Measurements from ENCODE around the gene RASGRP4. TPM values are rescaled to one million over a fixed set of nuclear protein-coding genes. Genes with fewer than 3 reads are reported as not detected.

Gene RASGRP4
- total and polyA plus RNA-seq, 10 of the 15 experiments (the other 5 are each of a cell fraction or from before 2014, with no cell fraction given), result 0.24 to 7.4 (median 3.3) TPM

DNA sequence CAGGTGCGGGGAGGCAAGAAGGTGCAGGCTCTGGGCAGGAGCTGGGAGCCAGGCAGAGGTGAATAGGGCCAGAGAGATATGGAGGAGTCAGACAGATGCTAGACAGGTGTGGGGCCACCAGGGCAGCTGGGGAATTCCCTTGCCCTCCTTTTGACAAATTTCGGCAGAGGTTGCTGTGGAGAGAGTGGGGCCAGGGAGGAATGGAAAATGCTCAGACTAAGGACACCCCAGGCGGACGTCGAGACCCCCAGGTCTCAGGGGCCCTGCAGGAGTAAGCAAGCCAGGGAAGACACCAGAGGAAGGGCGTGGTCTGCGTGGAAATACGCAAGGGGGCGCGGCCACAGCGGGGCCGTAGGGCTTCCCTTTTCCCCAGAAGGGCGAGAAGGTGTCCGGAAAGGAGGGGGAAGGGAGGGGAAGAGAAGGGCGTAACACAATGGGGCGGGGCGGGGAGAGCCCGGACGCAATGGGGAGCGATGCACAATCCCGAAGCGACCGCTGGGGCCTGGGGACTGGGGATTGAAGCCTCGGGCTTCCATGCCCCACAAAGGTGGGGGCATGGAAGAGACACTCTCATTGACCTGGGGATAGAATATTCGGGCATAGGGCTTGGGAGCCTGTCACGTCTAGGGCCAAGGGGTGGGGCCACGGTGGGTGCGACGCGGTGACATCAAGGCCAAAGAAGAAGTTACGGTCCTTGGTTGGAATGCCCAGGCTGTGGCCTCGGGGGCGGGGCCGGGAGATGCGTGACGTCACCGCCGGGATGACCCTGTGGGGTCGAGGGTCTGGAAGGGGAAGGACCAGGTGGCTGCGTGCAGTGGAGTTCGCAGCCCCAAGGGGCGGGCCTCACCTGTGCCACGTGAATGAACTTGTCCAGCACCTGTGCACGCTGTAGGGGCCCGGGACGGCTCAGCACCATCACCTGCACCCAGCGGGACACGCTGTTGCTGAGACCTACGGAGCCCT lies 8.2 kb downstream of the RASGRP4 start:
- no peaks in the 10 kb centered on the region; a peak in 1 of 4 replicates for H3K27me3 ChIP-seq (replicated peaks in 1 of 2; ENCODE audit: control insufficient read depth in 2 of 2, insufficient read depth in 2 of 2, low read length in 1 of 2)
- intact Hi-C loops (cut with micrococcal nuclease; ENCODE audit: unreplicated experiment), result no loop called here
- peak; percentile 38 for FAIRE-seq

More for the DNA sequence above, 8.2 kb downstream of the RASGRP4 start:
- BruUV-seq (replicated peaks), result no TSS peak
- no peaks in the 10 kb centered on the region for H4K20me1 ChIP-seq (ENCODE audit: control insufficient read depth, insufficient read depth)
- H3K9ac ChIP-seq (ENCODE audit: control insufficient read depth, insufficient read depth, low read length), result no peak overlapping the region
- TF ChIP-seq HDAC2 (IDR thresholded peaks at IDR 0.05), result no peak
- TF ChIP-seq, protein P1, sequence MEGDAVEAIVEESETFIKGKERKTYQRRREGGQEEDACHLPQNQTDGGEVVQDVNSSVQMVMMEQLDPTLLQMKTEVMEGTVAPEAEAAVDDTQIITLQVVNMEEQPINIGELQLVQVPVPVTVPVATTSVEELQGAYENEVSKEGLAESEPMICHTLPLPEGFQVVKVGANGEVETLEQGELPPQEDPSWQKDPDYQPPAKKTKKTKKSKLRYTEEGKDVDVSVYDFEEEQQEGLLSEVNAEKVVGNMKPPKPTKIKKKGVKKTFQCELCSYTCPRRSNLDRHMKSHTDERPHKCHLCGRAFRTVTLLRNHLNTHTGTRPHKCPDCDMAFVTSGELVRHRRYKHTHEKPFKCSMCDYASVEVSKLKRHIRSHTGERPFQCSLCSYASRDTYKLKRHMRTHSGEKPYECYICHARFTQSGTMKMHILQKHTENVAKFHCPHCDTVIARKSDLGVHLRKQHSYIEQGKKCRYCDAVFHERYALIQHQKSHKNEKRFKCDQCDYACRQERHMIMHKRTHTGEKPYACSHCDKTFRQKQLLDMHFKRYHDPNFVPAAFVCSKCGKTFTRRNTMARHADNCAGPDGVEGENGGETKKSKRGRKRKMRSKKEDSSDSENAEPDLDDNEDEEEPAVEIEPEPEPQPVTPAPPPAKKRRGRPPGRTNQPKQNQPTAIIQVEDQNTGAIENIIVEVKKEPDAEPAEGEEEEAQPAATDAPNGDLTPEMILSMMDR (IDR thresholded peaks at IDR 0.05 in 2 of 3, conservative IDR thresholded peaks at IDR 0.05 in 1 of 3; ENCODE audit: control insufficient read depth in 2 of 3, extremely low read depth in 1 of 3, insufficient read depth in 1 of 3, low read depth in 3 of 3, low read length in 3 of 3), result peak in 1 of 3 experiments; percentile 1; a peak in 1 of 6 replicates
- TF ChIP-seq SPI1 (IDR thresholded peaks at IDR 0.05; ENCODE audit: borderline replicate concordance, insufficient read depth, low read depth, low read length), result peak; percentile 44; the same call in 1 of the 2 replicates
- TF ChIP-seq BHLHE40 (IDR thresholded peaks at IDR 0.05; ENCODE audit: borderline replicate concordance in 1 of 2, low read depth in 2 of 2, low read length in 1 of 2), result 0 out of 4 replicates have a peak, but pooled peaks of 1 of the 2 experiments have one; percentile 6
- peak; percentile 25 for TF ChIP-seq SKIL (IDR thresholded peaks at IDR 0.05; ENCODE audit: low read depth, poor library complexity, severe bottlenecking)
- no peak; the same call in 1 of the 2 replicates for TF ChIP-seq ATF7 (IDR thresholded peaks at IDR 0.05; ENCODE audit: low read depth)
- TF ChIP-seq TCF12 (IDR thresholded peaks at IDR 0.05; ENCODE audit: low read depth, low read length), result 0 out of 2 replicates have a peak, but pooled peaks have one; percentile 27
- TF ChIP-seq IKZF1 (conservative IDR thresholded peaks at IDR 0.05), result peak; percentile 26; the same call in 1 of the 2 replicates
- TF ChIP-seq CREM (IDR thresholded peaks at IDR 0.05; ENCODE audit: low read depth), result peak; percentile 59; the same call in 1 of the 2 replicates
- no peak for TF ChIP-seq HDGF (IDR thresholded peaks at IDR 0.05)
- TF ChIP-seq IKZF2 (IDR thresholded peaks at IDR 0.05), result peak; percentile 31 to 36; a peak in 2 of 4 replicates
- TF ChIP-seq PAX5 (IDR thresholded peaks at IDR 0.05; ENCODE audit: borderline replicate concordance, low read depth, low read length), result 0 out of 2 replicates have a peak, but pooled peaks have one; percentile 5
- no peak for TF ChIP-seq TARDBP (IDR thresholded peaks at IDR 0.05; ENCODE audit: borderline replicate concordance)
- no peaks in the 10 kb centered on the region for H3K36me3 ChIP-seq (ENCODE audit: control insufficient read depth in 2 of 2, insufficient read depth in 2 of 2, low read length in 1 of 2)
- H3K4me2 ChIP-seq (ENCODE audit: control insufficient read depth, insufficient read depth), result peak overlapping the region; percentile 68
- peaks cover 7% of the 10 kb centered on the region for H3K4me1 ChIP-seq (ENCODE audit: control insufficient read depth, insufficient read depth, low read length)
- ATAC-seq (peak; percentile 91), DNase-seq (ENCODE audit: low read depth, low spot score) (no peak)
- no peaks in the 10 kb centered on the region for H3K9me3 ChIP-seq (replicated peaks; ENCODE audit: control insufficient read depth, insufficient read depth, low read length)
- no peak overlapping the region for H3K27ac ChIP-seq (ENCODE audit: control insufficient read depth, insufficient read depth)
- ChIA-PET RAD21 (ENCODE audit: unreplicated experiment) (interaction anchor here (1.5 kb wide), 1 partner anchor 15 kb away, joined by 5 read pairs; the partner anchor contains the start of gene FAM98C), SMC1A (ENCODE audit: uncharacterized antibody, unreplicated experiment) (interaction anchor here (1.0 kb wide), 1 partner anchor 13 kb away, joined by 3 read pairs; no protein-coding TSS in a partner anchor), CTCF (interaction anchor here (0.8 kb wide), 1 partner anchor 146 kb away, joined by 3 read pairs; no protein-coding TSS in a partner anchor), POLR2A (no interaction called here)
- H3K79me2 ChIP-seq (ENCODE audit: control insufficient read depth, insufficient read depth, low read length), result no peaks in the 10 kb centered on the region
- 4% methylated on average over 46 of the region's 49 CpGs for WGBS (ENCODE audit: insufficient coverage, insufficient replicate concordance, low lambda C conversion rate, missing lambda C conversion rate)
- in situ Hi-C loops (cut with MboI), result loop anchor here (25.0 kb wide), 1 partner anchor 219 kb away; the partner anchor contains the start of gene ACTN4
- peak overlapping the region; percentile 29 for H2AFZ ChIP-seq (ENCODE audit: control insufficient read depth, low read depth, low read length)
- H3K4me3 ChIP-seq, result peak overlapping the region; percentile 54

All from GM12878 (cell line).